Upper lobe of left lung (tissue), 4 donors: ENCODE data around the gene FBXW5.

Experiments
- CTCF ChIP-seq, 6 experiments: fragments of 450-650 bp in 4 of 6; fragments of 200-600 bp in 2 of 6; sonication (generic) in 2 of 6; IDR thresholded peaks; one replicate each; pipeline ENCODE4 v1.5.1; 2016 to 2019; ENCODE audit warnings: antibody characterized with exemption in 6 of 6
- POLR2A ChIP-seq, 4 donors: fragments of 450-650 bp; IDR thresholded peaks; one replicate each; pipeline ENCODE4 v1.5.1; 2016 to 2017; ENCODE audit warnings: antibody characterized with exemption in 4 of 4, mild to moderate bottlenecking in 2 of 4

- TF ChIP-seq CTCF (IDR thresholded peaks at IDR 0.05) (no peak), POLR2A (IDR thresholded peaks at IDR 0.05) (no peak)
These were observed 4.5 kb downstream of the FBXW5 start for GRCh38 chr9:136939996-136940525.
